ENCODE results near the gene DMRTC2.

DMRTC2 gene

GRCh38 chr19:41880329-41880708 is 35.5 kb downstream of the DMRTC2 start:
- Histone ChIP-seq H3K4me2 (ENCODE audit: low read length) (peak overlapping the region; percentile 93), H3K4me1 (ENCODE audit: control insufficient read depth, low read length) (peaks cover 69% of the 10 kb centered on the region), H3K79me2 (ENCODE audit: control insufficient read depth, low read length) (peaks cover 55% of the 10 kb centered on the region)

GRCh38 chr19:41882568-41883462 is 38.0 kb downstream of the DMRTC2 start, which contains the start of gene ARHGEF1:
Gene ARHGEF1 (plus strand): TSS chr19:41883184. CDS start chr19:41888083, 4,899 bp downstream.
- Histone ChIP-seq H3K4me3 (ENCODE audit: low read length) (peak within 1 kb of the TSS; percentile 99), H4K20me1 (ENCODE audit: control insufficient read depth, insufficient read depth, low read depth, low read length) (no peaks in the 10 kb centered on the region), H3K4me2 (ENCODE audit: low read length) (peak within 1 kb of the TSS; percentile 87), H3K36me3 (ENCODE audit: control insufficient read depth, low read length) (peaks cover 85% of the 10 kb centered on the region), H3K4me1 (ENCODE audit: control insufficient read depth, low read length) (peaks cover 79% of the 10 kb centered on the region), H3K9me2 (replicated peaks; ENCODE audit: control insufficient read depth, low read length) (no peaks in the 10 kb centered on the region), H3K27ac (ENCODE audit: low read depth, low read length) (peak within 1 kb of the TSS; percentile 99), H3K9me3 (ENCODE audit: control insufficient read depth, insufficient read depth, low read length) (no peaks in the 10 kb centered on the region), H3K27me3 (ENCODE audit: control insufficient read depth, low read length) (no peaks in the 10 kb centered on the region; the same call in 1 of the 2 replicates), H3K79me2 (ENCODE audit: control insufficient read depth, low read length) (peaks cover 72% of the 10 kb centered on the region), H3F3A (ENCODE audit: control insufficient read depth, insufficient read depth) (peaks cover 46% of the 10 kb centered on the region)
- TF ChIP-seq CTCF (IDR thresholded peaks at IDR 0.05; ENCODE audit: low read depth, low read length, poor library complexity, severe bottlenecking) (no peak), EZH2phosphoT487 (IDR thresholded peaks at IDR 0.05; ENCODE audit: borderline replicate concordance, low read length) (no peak)

More at GRCh38 chr19:41880329-41880708, 35.5 kb downstream of the DMRTC2 start:
- Histone ChIP-seq H4K20me1 (ENCODE audit: control insufficient read depth, insufficient read depth, low read depth, low read length) (no peaks in the 10 kb centered on the region), H3K4me3 (ENCODE audit: low read length) (peak overlapping the region; percentile 91), H3K27me3 (ENCODE audit: control insufficient read depth, low read length) (no peaks in the 10 kb centered on the region; the same call in 1 of the 2 replicates), H3K9me3 (ENCODE audit: control insufficient read depth, insufficient read depth, low read length) (no peaks in the 10 kb centered on the region), H3K27ac (ENCODE audit: low read depth, low read length) (peak overlapping the region; percentile 99), H3K9me2 (replicated peaks; ENCODE audit: control insufficient read depth, low read length) (no peaks in the 10 kb centered on the region), H3K36me3 (ENCODE audit: control insufficient read depth, low read length) (peaks cover 73% of the 10 kb centered on the region), H3F3A (ENCODE audit: control insufficient read depth, insufficient read depth) (peaks cover 61% of the 10 kb centered on the region)
- TF ChIP-seq CTCF (IDR thresholded peaks at IDR 0.05; ENCODE audit: low read depth, low read length, poor library complexity, severe bottlenecking) (no peak), EZH2phosphoT487 (IDR thresholded peaks at IDR 0.05; ENCODE audit: borderline replicate concordance, low read length) (no peak)

- peaks cover 85% of the 10 kb centered on the region for H3K36me3 ChIP-seq (ENCODE audit: control insufficient read depth, low read length)
- TF ChIP-seq EZH2phosphoT487 (IDR thresholded peaks at IDR 0.05; ENCODE audit: borderline replicate concordance, low read length) (no peak), CTCF (IDR thresholded peaks at IDR 0.05; ENCODE audit: low read depth, low read length, poor library complexity, severe bottlenecking) (no peak)
- peaks cover 80% of the 10 kb centered on the region for H3K4me1 ChIP-seq (ENCODE audit: control insufficient read depth, low read length)
- peak overlapping the region; percentile 87 for H3K4me2 ChIP-seq (ENCODE audit: low read length)
- H4K20me1 ChIP-seq (ENCODE audit: control insufficient read depth, insufficient read depth, low read depth, low read length) = no peaks in the 10 kb centered on the region
- H3K9me2 ChIP-seq (replicated peaks; ENCODE audit: control insufficient read depth, low read length) = no peaks in the 10 kb centered on the region
- H3K27me3 ChIP-seq (ENCODE audit: control insufficient read depth, low read length) = no peaks in the 10 kb centered on the region
- H3K79me2 ChIP-seq (ENCODE audit: control insufficient read depth, low read length) = peaks cover 72% of the 10 kb centered on the region
- H3K9me3 ChIP-seq (ENCODE audit: control insufficient read depth, insufficient read depth, low read length) = no peaks in the 10 kb centered on the region
- peaks cover 40% of the 10 kb centered on the region for H3F3A ChIP-seq (ENCODE audit: control insufficient read depth, insufficient read depth)
- peak overlapping the region; percentile 99 for H3K27ac ChIP-seq (ENCODE audit: low read depth, low read length)
- peak overlapping the region; percentile 99 for H3K4me3 ChIP-seq (ENCODE audit: low read length)
These were observed 38.6 kb downstream of the DMRTC2 start for GRCh38 chr19:41883463-41883820.

All from DOHH2 (cell line).